ENCODE data around the gene TSGA10.

Gene TSGA10

GRCh38 chr2:98947554-98947953, 207.2 kb downstream of the TSGA10 start:
- peak in 1 of 51 donors; percentile 26 for DNase-seq

Measured in hypothalamus (tissue), 51 donors.